Keratinocyte (primary cell): Measurements from ENCODE around the gene DNAH11. TPM values are rescaled to one million over a fixed set of nuclear protein-coding genes. Genes with fewer than 3 reads are reported as not detected.

ENCODE experiments used
- DNase-seq: peaks from one replicate; pipeline ENCODE4 v3.0.0-alpha.2; 2011; ENCODE audit warnings: low read depth, missing footprints, low spot score
- FAIRE-seq: peaks from 2 replicates; lab custom pipeline; 2011; peaks lifted over from hg19 to GRCh38; lab: Jason Lieb, UNC
- H2AFZ ChIP-seq: 2 replicates; pipeline ENCODE4 v1.6.0; 2012; ENCODE audit warnings: low read length, control low read depth, inconsistent platforms; ENCODE audit not compliant: control insufficient read depth
- H3K27ac ChIP-seq: 2 replicates; pipeline ENCODE4 v1.5.1; 2011; ENCODE audit warnings: low read length; ENCODE audit not compliant: control insufficient read depth, insufficient read depth
- H3K27me3 ChIP-seq: 3 replicates; pipeline ENCODE4 v1.6.0; 2011; ENCODE audit warnings: low read length; ENCODE audit not compliant: control insufficient read depth, insufficient read depth; ENCODE audit errors: extremely low read depth
- H3K36me3 ChIP-seq, 2 experiments: 2 replicates in 1 of 2; 3 replicates in 1 of 2; pipeline ENCODE4 v1.5.1; 2011; ENCODE audit warnings: low read length in 2 of 2, mild to moderate bottlenecking in 1 of 2; ENCODE audit not compliant: control insufficient read depth in 2 of 2, insufficient read depth in 2 of 2; ENCODE audit errors: extremely low read depth in 1 of 2
- H3K4me1 ChIP-seq: 3 replicates; pipeline ENCODE4 v1.5.1; 2011; ENCODE audit warnings: low read length; ENCODE audit not compliant: control insufficient read depth, insufficient read depth; ENCODE audit errors: extremely low read depth
- H3K4me2 ChIP-seq: 3 replicates; pipeline ENCODE4 v1.6.0; 2011; ENCODE audit warnings: low read depth, low read length; ENCODE audit not compliant: control insufficient read depth, insufficient read depth; ENCODE audit errors: extremely low read depth
- H3K4me3 ChIP-seq, 3 experiments: fragments of 200-600 bp in 1 of 3; sonication (generic) in 1 of 3; 2 replicates in 2 of 3; 3 replicates in 1 of 3; pipeline ENCODE4 v1.5.1; 2011 to 2016; ENCODE audit warnings: low read length in 3 of 3, mild to moderate bottlenecking in 3 of 3, control low read depth in 2 of 3, inconsistent platforms in 1 of 3, low read depth in 1 of 3, mixed read lengths in 1 of 3, mixed run types in 1 of 3, moderate library complexity in 1 of 3; ENCODE audit not compliant: control insufficient read depth in 2 of 3, insufficient read depth in 2 of 3; ENCODE audit errors: extremely low read depth in 1 of 3
- H3K79me2 ChIP-seq: 2 replicates; pipeline ENCODE4 v1.6.0; 2012; ENCODE audit warnings: low read length; ENCODE audit not compliant: control insufficient read depth, insufficient read depth
- H3K9ac ChIP-seq: 3 replicates; pipeline ENCODE4 v1.6.0; 2011; ENCODE audit warnings: low read length; ENCODE audit not compliant: control insufficient read depth, insufficient read depth; ENCODE audit errors: extremely low read depth
- H3K9me1 ChIP-seq: 3 replicates; pipeline ENCODE4 v1.6.0; 2011; ENCODE audit warnings: low read length; ENCODE audit not compliant: control insufficient read depth, insufficient read depth; ENCODE audit errors: extremely low read depth
- H3K9me3 ChIP-seq: 2 replicates; pipeline ENCODE4 v1.5.1; 2012; ENCODE audit warnings: low read depth, low read length; ENCODE audit not compliant: control insufficient read depth
- H4K20me1 ChIP-seq: 3 replicates; pipeline ENCODE4 v1.6.0; 2011; ENCODE audit warnings: low read length; ENCODE audit not compliant: control insufficient read depth, insufficient read depth; ENCODE audit errors: extremely low read depth
- CTCF ChIP-seq, 3 experiments: IDR thresholded peaks in 1 of 3; conservative IDR thresholded peaks in 1 of 3; optimal IDR thresholded peaks in 1 of 3; 2 replicates in 2 of 3; 3 replicates in 1 of 3; pipeline versions ENCODE3 to v1.5.1; 2011; ENCODE audit warnings: low read length in 3 of 3, mild to moderate bottlenecking in 3 of 3, moderate library complexity in 2 of 3, control low read depth in 1 of 3, inconsistent platforms in 1 of 3; ENCODE audit not compliant: insufficient read depth in 2 of 3; ENCODE audit errors: extremely low read depth in 1 of 3
- EZH2 ChIP-seq: IDR thresholded peaks from one replicate; pipeline ENCODE4 v1.6.1; 2012; ENCODE audit warnings: inconsistent platforms, mild to moderate bottlenecking, low read length, moderate library complexity
- dilution Hi-C: fragments of 300-500 bp; cut with MboI; formaldehyde crosslinking; loops from one replicate; pipeline ENCODE4 v1.7.0; 2020; ENCODE audit warnings: low sequenced_read_pairs; ENCODE audit not compliant: extremely low pct_ligation_motif_present
- polyA plus RNA-seq, 5 experiments: library from polyadenylated mRNA; depleted of rRNA in 3 of 5; stranded (reverse) in 3 of 5; stranded (forward) in 1 of 5; unstranded in 1 of 5; fragments of >200 nt; gene quantifications; 1 replicate in 1 of 5; 2 replicates in 3 of 5; 3 replicates in 1 of 5; pipeline versions ENCODE4 v1.2.1 to v1.2.3, GENCODE V29; 2011 to 2012; ENCODE audit warnings: missing spikeins in 2 of 5, low read depth in 1 of 5, low replicate concordance in 1 of 5

Gene DNAH11
- polyA plus RNA-seq, 1 donor (not counting 4 experiments of a cell fraction or from before 2014, with no cell fraction given): 0.21 TPM

GRCh38 chr7:21722371-21722770, 179.5 kb downstream of the DNAH11 start:
- DNase-seq (no peak), FAIRE-seq (no peak)
- Histone ChIP-seq H3K4me3 (no peak overlapping the region), H3K36me3 (no peaks in the 10 kb centered on the region), H3K4me2 (no peak overlapping the region), H3K9me1 (no peaks in the 10 kb centered on the region), H3K79me2 (no peaks in the 10 kb centered on the region), H2AFZ (no peak overlapping the region), H3K9me3 (no peaks in the 10 kb centered on the region), H3K27me3 (no peaks in the 10 kb centered on the region), H3K4me1 (no peaks in the 10 kb centered on the region), H3K9ac (no peak overlapping the region), H4K20me1 (no peaks in the 10 kb centered on the region), H3K27ac (no peak overlapping the region)
- TF ChIP-seq EZH2 (no peak), CTCF (optimal IDR thresholded peaks at IDR 0.05 in 1 of 3, IDR thresholded peaks at IDR 0.05 in 1 of 3, conservative IDR thresholded peaks at IDR 0.05 in 1 of 3; ENCODE audit: extremely low read depth in 1 of 3, insufficient read depth in 2 of 3, low read length in 3 of 3) (peak in 1 of 3 experiments; percentile 32)
- dilution Hi-C loops: no loop called here

GRCh38 chr7:21724562-21724961, 181.7 kb downstream of the DNAH11 start:
- no peaks in the 10 kb centered on the region for H3K27me3 ChIP-seq
- TF ChIP-seq EZH2 (no peak), CTCF (optimal IDR thresholded peaks at IDR 0.05 in 1 of 3, IDR thresholded peaks at IDR 0.05 in 1 of 3, conservative IDR thresholded peaks at IDR 0.05 in 1 of 3; ENCODE audit: extremely low read depth in 1 of 3, insufficient read depth in 2 of 3, low read length in 3 of 3) (no peak)
- no peak overlapping the region for H3K4me2 ChIP-seq
- no peak overlapping the region for H2AFZ ChIP-seq
- no peaks in the 10 kb centered on the region for H3K36me3 ChIP-seq
- no peaks in the 10 kb centered on the region for H3K4me1 ChIP-seq
- no peaks in the 10 kb centered on the region for H4K20me1 ChIP-seq
- H3K9me3 ChIP-seq: no peaks in the 10 kb centered on the region
- FAIRE-seq: no peak
- H3K9me1 ChIP-seq: no peaks in the 10 kb centered on the region
- no peak overlapping the region for H3K27ac ChIP-seq
- H3K79me2 ChIP-seq: no peaks in the 10 kb centered on the region
- no peak for DNase-seq
- dilution Hi-C loops: no loop called here
- no peak overlapping the region for H3K9ac ChIP-seq
- no peak overlapping the region for H3K4me3 ChIP-seq
